Upper lobe of left lung (tissue), 4 donors: Measurements from ENCODE around the gene ATP6V1C2.

Experiments
- CTCF ChIP-seq, 6 experiments: fragments of 450-650 bp in 4 of 6; fragments of 200-600 bp in 2 of 6; sonication (generic) in 2 of 6; IDR thresholded peaks; one replicate each; pipeline ENCODE4 v1.5.1; 2016 to 2019; ENCODE audit warnings: antibody characterized with exemption in 6 of 6
- EP300 ChIP-seq, 4 donors: sonication (generic); formaldehyde crosslinking; IDR thresholded peaks; one replicate each; pipeline ENCODE4 v1.5.1; 2017; ENCODE audit warnings: antibody characterized with exemption in 4 of 4, control low read depth in 2 of 4
- POLR2A ChIP-seq, 4 donors: fragments of 450-650 bp; IDR thresholded peaks; one replicate each; pipeline ENCODE4 v1.5.1; 2016 to 2017; ENCODE audit warnings: antibody characterized with exemption in 4 of 4, mild to moderate bottlenecking in 2 of 4
- POLR2AphosphoS5 ChIP-seq, 2 donors: sonication (generic); formaldehyde crosslinking; IDR thresholded peaks; one replicate each; pipeline ENCODE4 v1.5.1; 2017; ENCODE audit warnings: antibody characterized with exemption in 2 of 2

GRCh38 chr2:10796703-10797102 is 75.3 kb downstream of the ATP6V1C2 start:
- TF ChIP-seq POLR2A (IDR thresholded peaks at IDR 0.05): no peak
- no peak for TF ChIP-seq CTCF (IDR thresholded peaks at IDR 0.05)
- TF ChIP-seq EP300 (IDR thresholded peaks at IDR 0.05): no peak
- TF ChIP-seq POLR2AphosphoS5 (IDR thresholded peaks at IDR 0.05): no peak
